ENCODE results near the gene COQ9.

DNA sequence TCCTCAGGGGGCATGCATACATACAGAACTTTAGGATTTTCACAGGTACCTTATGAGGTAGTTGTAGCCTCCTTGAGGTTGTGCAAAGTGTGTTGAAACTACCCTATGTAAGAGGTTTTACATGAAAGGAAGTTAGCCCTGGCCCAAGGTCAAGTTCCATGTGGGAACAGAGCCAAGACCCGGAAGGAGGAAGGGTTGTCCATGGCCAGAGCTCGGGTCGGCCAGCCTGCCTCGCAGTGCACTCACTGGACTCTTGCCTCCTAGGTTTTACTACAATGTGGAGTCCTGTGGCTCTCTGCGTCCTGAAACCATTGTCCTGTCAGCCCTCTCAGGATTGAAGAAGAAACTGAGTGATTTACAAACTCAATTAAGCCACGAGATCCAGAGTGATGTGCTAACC is 23.4 kb downstream of the COQ9 start:
- TF ChIP-seq TCF12 (IDR thresholded peaks at IDR 0.05; ENCODE audit: low read depth) (no peak), NFIC (IDR thresholded peaks at IDR 0.05) (peak; percentile 41; the same call in 1 of the 2 replicates), EGR1 (IDR thresholded peaks at IDR 0.05) (no peak), YY1 (IDR thresholded peaks at IDR 0.05; ENCODE audit: low read depth) (no peak), FOXM1 (IDR thresholded peaks at IDR 0.05; ENCODE audit: borderline replicate concordance, low read depth) (no peak), ZBTB7A (IDR thresholded peaks at IDR 0.05; ENCODE audit: low read depth) (no peak), EP300 (IDR thresholded peaks at IDR 0.05; ENCODE audit: borderline replicate concordance) (no peak)
- TF ChIP-seq, protein P1, sequence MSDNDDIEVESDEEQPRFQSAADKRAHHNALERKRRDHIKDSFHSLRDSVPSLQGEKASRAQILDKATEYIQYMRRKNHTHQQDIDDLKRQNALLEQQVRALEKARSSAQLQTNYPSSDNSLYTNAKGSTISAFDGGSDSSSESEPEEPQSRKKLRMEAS (IDR thresholded peaks at IDR 0.05): no peak
- TF ChIP-seq, protein P2, sequence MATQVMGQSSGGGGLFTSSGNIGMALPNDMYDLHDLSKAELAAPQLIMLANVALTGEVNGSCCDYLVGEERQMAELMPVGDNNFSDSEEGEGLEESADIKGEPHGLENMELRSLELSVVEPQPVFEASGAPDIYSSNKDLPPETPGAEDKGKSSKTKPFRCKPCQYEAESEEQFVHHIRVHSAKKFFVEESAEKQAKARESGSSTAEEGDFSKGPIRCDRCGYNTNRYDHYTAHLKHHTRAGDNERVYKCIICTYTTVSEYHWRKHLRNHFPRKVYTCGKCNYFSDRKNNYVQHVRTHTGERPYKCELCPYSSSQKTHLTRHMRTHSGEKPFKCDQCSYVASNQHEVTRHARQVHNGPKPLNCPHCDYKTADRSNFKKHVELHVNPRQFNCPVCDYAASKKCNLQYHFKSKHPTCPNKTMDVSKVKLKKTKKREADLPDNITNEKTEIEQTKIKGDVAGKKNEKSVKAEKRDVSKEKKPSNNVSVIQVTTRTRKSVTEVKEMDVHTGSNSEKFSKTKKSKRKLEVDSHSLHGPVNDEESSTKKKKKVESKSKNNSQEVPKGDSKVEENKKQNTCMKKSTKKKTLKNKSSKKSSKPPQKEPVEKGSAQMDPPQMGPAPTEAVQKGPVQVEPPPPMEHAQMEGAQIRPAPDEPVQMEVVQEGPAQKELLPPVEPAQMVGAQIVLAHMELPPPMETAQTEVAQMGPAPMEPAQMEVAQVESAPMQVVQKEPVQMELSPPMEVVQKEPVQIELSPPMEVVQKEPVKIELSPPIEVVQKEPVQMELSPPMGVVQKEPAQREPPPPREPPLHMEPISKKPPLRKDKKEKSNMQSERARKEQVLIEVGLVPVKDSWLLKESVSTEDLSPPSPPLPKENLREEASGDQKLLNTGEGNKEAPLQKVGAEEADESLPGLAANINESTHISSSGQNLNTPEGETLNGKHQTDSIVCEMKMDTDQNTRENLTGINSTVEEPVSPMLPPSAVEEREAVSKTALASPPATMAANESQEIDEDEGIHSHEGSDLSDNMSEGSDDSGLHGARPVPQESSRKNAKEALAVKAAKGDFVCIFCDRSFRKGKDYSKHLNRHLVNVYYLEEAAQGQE (IDR thresholded peaks at IDR 0.05; ENCODE audit: low read depth): no peak

Data from Ishikawa (cell line).